ENCODE results near the gene PEAK1.

PEAK1 gene

GRCh38 chr15:77354063-77354462 is 65.8 kb downstream of the PEAK1 start:
- Histone ChIP-seq H3K27ac (replicated peaks) (no peak overlapping the region), H3K4me3 (replicated peaks; ENCODE audit: insufficient read depth, low read length) (no peak overlapping the region), H3K27me3 (ENCODE audit: insufficient read depth, poor library complexity, severe bottlenecking) (no peaks in the 10 kb centered on the region)
- DNase-seq (ENCODE audit: low read depth in 1 of 2, low spot score in 1 of 2): peak in 1 of 2 experiments; percentile 13
- no peak for TF ChIP-seq POLR2AphosphoS5 (IDR thresholded peaks at IDR 0.05; ENCODE audit: low read depth)
- no peak for TF ChIP-seq GABPA (IDR thresholded peaks at IDR 0.05; ENCODE audit: low read depth)

DNA sequence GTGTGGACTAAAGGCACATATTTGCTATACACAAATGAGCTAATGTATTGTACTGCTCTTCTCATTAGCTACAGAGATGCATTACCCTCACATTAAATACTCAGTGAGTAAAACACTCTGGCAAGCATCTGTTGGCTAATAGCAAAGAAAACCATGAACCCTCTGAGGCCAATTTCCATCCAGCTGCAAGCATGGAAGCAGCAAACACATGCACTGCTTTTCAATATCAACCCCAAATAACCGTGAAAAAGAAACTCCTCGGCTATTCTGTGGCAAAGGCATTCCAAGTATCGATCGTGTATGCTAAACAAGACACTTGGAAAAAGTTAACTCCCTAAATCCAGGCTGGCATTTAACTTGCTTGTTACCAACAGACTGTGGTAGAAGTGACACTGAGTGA is 67.0 kb downstream of the PEAK1 start:
- H3K27me3 ChIP-seq (ENCODE audit: insufficient read depth, poor library complexity, severe bottlenecking): no peaks in the 10 kb centered on the region
- no peak for DNase-seq (ENCODE audit: low read depth in 1 of 2, low spot score in 1 of 2)
- no peak for TF ChIP-seq POLR2AphosphoS5 (IDR thresholded peaks at IDR 0.05; ENCODE audit: low read depth)
- no peak for TF ChIP-seq SPI1 (IDR thresholded peaks at IDR 0.05; ENCODE audit: borderline replicate concordance, low read depth)
- H3K27ac ChIP-seq (replicated peaks): no peak overlapping the region
- H3K4me3 ChIP-seq (replicated peaks; ENCODE audit: insufficient read depth, low read length): no peak overlapping the region

DNA sequence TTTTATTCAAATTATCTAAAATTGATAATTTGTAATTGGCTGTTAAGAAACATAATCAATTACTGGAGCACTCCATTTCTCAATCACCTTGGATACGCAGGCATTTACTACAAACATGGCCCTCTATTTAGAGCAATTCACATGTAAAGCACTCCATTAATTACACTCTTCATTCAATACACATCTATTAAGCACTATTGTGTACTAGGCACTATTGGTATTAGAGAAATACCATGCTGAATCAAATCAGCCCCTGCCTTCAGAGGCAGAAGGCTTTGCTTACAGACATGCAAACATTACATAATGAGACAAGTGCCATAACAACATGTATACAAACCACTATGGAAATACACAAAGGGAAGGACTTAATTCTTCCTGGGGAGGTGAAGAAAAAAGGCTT is 69.1 kb downstream of the PEAK1 start:
- TF ChIP-seq GABPA (IDR thresholded peaks at IDR 0.05; ENCODE audit: low read depth): no peak
- TF ChIP-seq POLR2AphosphoS5 (IDR thresholded peaks at IDR 0.05; ENCODE audit: low read depth): no peak
- TF ChIP-seq CTCF (IDR thresholded peaks at IDR 0.05; ENCODE audit: insufficient read depth, low read length): no peak
- TF ChIP-seq SPI1 (IDR thresholded peaks at IDR 0.05; ENCODE audit: borderline replicate concordance, low read depth): no peak
- TF ChIP-seq REST (IDR thresholded peaks at IDR 0.05; ENCODE audit: insufficient replicate concordance, low read depth): no peak
- H3K27me3 ChIP-seq (ENCODE audit: insufficient read depth, poor library complexity, severe bottlenecking): no peaks in the 10 kb centered on the region
- DNase-seq (ENCODE audit: low read depth in 1 of 2, low spot score in 1 of 2): no peak
- no peak overlapping the region for H3K27ac ChIP-seq (replicated peaks)
- H3K4me3 ChIP-seq (replicated peaks; ENCODE audit: insufficient read depth, low read length): no peak overlapping the region

DNA sequence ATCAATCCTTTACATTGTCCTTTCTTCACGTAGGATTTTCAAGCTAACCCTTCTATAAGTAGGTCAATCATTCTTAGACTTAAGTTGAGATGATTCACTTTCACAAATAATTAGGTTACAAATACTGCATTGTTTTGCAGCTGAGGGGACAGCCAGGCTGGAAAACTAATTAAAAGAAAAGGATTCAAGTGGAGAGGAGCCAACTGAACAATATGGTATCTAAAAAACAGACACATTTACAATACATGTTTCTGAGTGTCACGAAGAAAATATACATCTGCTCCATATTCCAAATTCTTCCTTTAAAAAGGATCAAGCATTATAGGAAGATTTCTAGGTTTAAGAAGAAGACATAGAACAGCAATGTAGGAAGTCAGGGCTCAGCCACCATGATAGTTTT is 70.2 kb downstream of the PEAK1 start:
- DNase-seq (ENCODE audit: low read depth in 1 of 2, low spot score in 1 of 2): no peak
- H3K4me3 ChIP-seq (replicated peaks; ENCODE audit: insufficient read depth, low read length): no peak overlapping the region
- no peaks in the 10 kb centered on the region for H3K27me3 ChIP-seq (ENCODE audit: insufficient read depth, poor library complexity, severe bottlenecking)
- H3K27ac ChIP-seq (replicated peaks): no peak overlapping the region
- no peak for TF ChIP-seq SPI1 (IDR thresholded peaks at IDR 0.05; ENCODE audit: borderline replicate concordance, low read depth)

DNA sequence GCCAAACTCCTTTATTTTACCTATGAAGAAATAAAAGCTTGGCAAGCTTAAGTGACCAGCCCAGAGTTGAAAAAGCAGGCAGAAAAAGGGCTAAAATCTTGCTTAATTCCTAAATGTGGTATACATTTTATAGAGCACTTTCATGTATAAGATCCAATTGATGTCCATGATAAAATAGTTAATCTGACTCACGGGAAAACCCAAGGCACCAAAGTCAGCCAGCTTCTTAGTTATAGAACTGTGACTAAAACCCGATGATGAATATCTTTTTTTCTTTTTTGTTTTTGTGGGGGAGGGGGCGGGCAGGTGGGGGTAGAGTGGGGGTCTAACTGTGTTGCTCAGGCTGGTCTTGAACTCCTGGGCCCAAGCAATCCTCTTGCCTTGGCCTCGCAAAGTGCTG is 71.4 kb downstream of the PEAK1 start:
- no peak overlapping the region for H3K4me3 ChIP-seq (replicated peaks; ENCODE audit: insufficient read depth, low read length)
- H3K27me3 ChIP-seq (ENCODE audit: insufficient read depth, poor library complexity, severe bottlenecking): no peaks in the 10 kb centered on the region
- no peak for TF ChIP-seq REST (IDR thresholded peaks at IDR 0.05; ENCODE audit: insufficient replicate concordance, low read depth)
- no peak for TF ChIP-seq CTCF (IDR thresholded peaks at IDR 0.05; ENCODE audit: insufficient read depth, low read length)
- no peak for TF ChIP-seq GABPA (IDR thresholded peaks at IDR 0.05; ENCODE audit: low read depth)
- no peak for TF ChIP-seq POLR2AphosphoS5 (IDR thresholded peaks at IDR 0.05; ENCODE audit: low read depth)
- no peak for TF ChIP-seq SPI1 (IDR thresholded peaks at IDR 0.05; ENCODE audit: borderline replicate concordance, low read depth)
- H3K27ac ChIP-seq (replicated peaks): no peak overlapping the region
- DNase-seq (ENCODE audit: low read depth in 1 of 2, low spot score in 1 of 2): no peak
